MM.1S (cell line): Measurements from ENCODE around the gene GPR50.

Source experiments
- DNase-seq: peaks from one replicate; pipeline ENCODE4 v3.0.0-alpha.2; 2015
- H2AFZ ChIP-seq: fragments of 300-600 bp; sonication (generic); 2 replicates; pipeline ENCODE4 v1.6.0; 2016; ENCODE audit warnings: antibody characterized with exemption, low read length
- H3F3A ChIP-seq: fragments of 300-600 bp; sonication (generic); 2 replicates; pipeline ENCODE4 v1.6.1; 2016; ENCODE audit warnings: mild to moderate bottlenecking, antibody characterized with exemption, low read length, moderate library complexity, mixed read lengths; ENCODE audit not compliant: insufficient read depth
- H3K27ac ChIP-seq: fragments of 300-600 bp; sonication (generic); 2 replicates; pipeline ENCODE4 v1.5.1; 2016; ENCODE audit warnings: mild to moderate bottlenecking, low read length
- H3K27me3 ChIP-seq: fragments of 300-600 bp; sonication (generic); replicated peaks from 2 replicates; pipeline ENCODE4 v1.6.0; 2016; ENCODE audit warnings: low read length; ENCODE audit not compliant: insufficient read depth
- H3K36me3 ChIP-seq: fragments of 300-600 bp; sonication (generic); replicated peaks from 2 replicates; pipeline ENCODE4 v1.6.1; 2016; ENCODE audit warnings: mild to moderate bottlenecking, low read length, mixed read lengths; ENCODE audit not compliant: insufficient read depth
- H3K4me1 ChIP-seq: fragments of 300-600 bp; sonication (generic); 2 replicates; pipeline ENCODE4 v1.6.1; 2016; ENCODE audit warnings: low read length, mixed read lengths
- H3K4me2 ChIP-seq: fragments of 300-600 bp; sonication (generic); 2 replicates; pipeline ENCODE4 v1.6.0; 2016; ENCODE audit warnings: low read depth, low read length
- H3K4me3 ChIP-seq: fragments of 300-600 bp; sonication (generic); 2 replicates; pipeline ENCODE4 v1.5.1; 2016; ENCODE audit warnings: low read length, mixed read lengths
- H3K79me2 ChIP-seq: fragments of 300-600 bp; sonication (generic); 2 replicates; pipeline ENCODE4 v1.6.1; 2016; ENCODE audit warnings: mixed run types, low read length, mixed read lengths
- H3K9ac ChIP-seq: fragments of 300-600 bp; sonication (generic); 2 replicates; pipeline ENCODE4 v1.6.1; 2016; ENCODE audit warnings: low read length, mixed read lengths
- H3K9me2 ChIP-seq: fragments of 300-600 bp; sonication (generic); replicated peaks from 2 replicates; pipeline ENCODE4 v1.6.1; 2016; ENCODE audit warnings: mild to moderate bottlenecking, low read length, mixed read lengths; ENCODE audit not compliant: insufficient read depth
- H3K9me3 ChIP-seq: fragments of 300-600 bp; sonication (generic); replicated peaks from 2 replicates; pipeline ENCODE4 v1.6.1; 2016; ENCODE audit warnings: mild to moderate bottlenecking, low read length, mixed read lengths; ENCODE audit not compliant: insufficient read depth
- H4K20me1 ChIP-seq: fragments of 300-600 bp; sonication (generic); 2 replicates; pipeline ENCODE4 v1.6.1; 2016; ENCODE audit warnings: mild to moderate bottlenecking, low read length, moderate library complexity, mixed read lengths; ENCODE audit not compliant: insufficient read depth
- CTCF ChIP-seq: fragments of 300-600 bp; sonication (generic); IDR thresholded peaks from 2 replicates; pipeline ENCODE4 v1.5.1; 2016; ENCODE audit warnings: antibody characterized with exemption, low read length, mixed read lengths
- EZH2 ChIP-seq: fragments of 300-600 bp; sonication (generic); optimal IDR thresholded peaks from 2 replicates; pipeline ENCODE3; 2017; ENCODE audit warnings: low read depth, mild to moderate bottlenecking, antibody characterized with exemption, low read length, mixed read lengths
- EZH2phosphoT487 ChIP-seq: fragments of 300-600 bp; sonication (generic); IDR thresholded peaks from 2 replicates; pipeline ENCODE4 v1.6.1; 2018; ENCODE audit warnings: antibody characterized with exemption, low read length

GPR50 gene

GRCh38 chrX:151180400-151180799, 4.0 kb downstream of the GPR50 start:
- Histone ChIP-seq H4K20me1 (no peaks in the 10 kb centered on the region), H3K4me3 (no peak overlapping the region), H3K27ac (no peak overlapping the region), H3K9me3 (no peaks in the 10 kb centered on the region), H2AFZ (no peak overlapping the region), H3K4me1 (no peaks in the 10 kb centered on the region), H3K9me2 (no peaks in the 10 kb centered on the region), H3K9ac (no peak overlapping the region), H3K36me3 (no peaks in the 10 kb centered on the region), H3K79me2 (no peaks in the 10 kb centered on the region), H3K4me2 (no peak overlapping the region), H3K27me3 (peaks cover 8% of the 10 kb centered on the region; the same call in 1 of the 2 replicates), H3F3A (no peaks in the 10 kb centered on the region)
- DNase-seq: no peak
- TF ChIP-seq EZH2 (no peak), CTCF (no peak), EZH2phosphoT487 (no peak)

GRCh38 chrX:151181088-151181487, 4.7 kb downstream of the GPR50 start:
- Histone ChIP-seq H3K9me3 (no peaks in the 10 kb centered on the region), H3K27me3 (peaks cover 8% of the 10 kb centered on the region; the same call in 1 of the 2 replicates)
- TF ChIP-seq EZH2phosphoT487 (no peak), EZH2 (no peak), CTCF (no peak)

GRCh38 chrX:151183233-151183753, 6.9 kb downstream of the GPR50 start:
- H3K9me2 ChIP-seq: no peaks in the 10 kb centered on the region
- no peaks in the 10 kb centered on the region for H3K4me1 ChIP-seq
- no peak overlapping the region for H2AFZ ChIP-seq
- no peak overlapping the region for H3K4me3 ChIP-seq
- no peaks in the 10 kb centered on the region for H3K79me2 ChIP-seq
- H3K4me2 ChIP-seq: no peak overlapping the region
- no peak overlapping the region for H3K27ac ChIP-seq
- TF ChIP-seq EZH2 (no peak), EZH2phosphoT487 (no peak), CTCF (no peak)
- no peaks in the 10 kb centered on the region for H4K20me1 ChIP-seq
- H3K9ac ChIP-seq: no peak overlapping the region
- no peaks in the 10 kb centered on the region for H3K36me3 ChIP-seq
- no peaks in the 10 kb centered on the region for H3K9me3 ChIP-seq
- peaks cover 2% of the 10 kb centered on the region; the same call in 1 of the 2 replicates for H3K27me3 ChIP-seq
- DNase-seq: no peak
- H3F3A ChIP-seq: no peaks in the 10 kb centered on the region

More at GRCh38 chrX:151181088-151181487, 4.7 kb downstream of the GPR50 start:
- no peak overlapping the region for H3K27ac ChIP-seq
- H3K4me1 ChIP-seq: no peaks in the 10 kb centered on the region
- H3F3A ChIP-seq: no peaks in the 10 kb centered on the region
- no peaks in the 10 kb centered on the region for H3K9me2 ChIP-seq
- no peak overlapping the region for H3K9ac ChIP-seq
- H3K79me2 ChIP-seq: no peaks in the 10 kb centered on the region
- no peaks in the 10 kb centered on the region for H3K36me3 ChIP-seq
- no peaks in the 10 kb centered on the region for H4K20me1 ChIP-seq
- H3K4me2 ChIP-seq: no peak overlapping the region
- H3K4me3 ChIP-seq: no peak overlapping the region
- DNase-seq: no peak
- no peak overlapping the region for H2AFZ ChIP-seq
